Stomach (tissue), 9 donors: ENCODE results near the gene CHKB. TPM values are rescaled to one million over a fixed set of nuclear protein-coding genes. Genes with fewer than 3 reads are reported as not detected.

Experiments
- DNase-seq, 2 donors: peaks; one replicate each; pipeline versions ENCODE4 v3.0.0 to v3.0.0-alpha.2; 2013 to 2019
- H3K27ac ChIP-seq, 5 donors: fragments of 200-600 bp in 4 of 5; sonication (generic) in 4 of 5; one replicate each; pipeline ENCODE4 v1.5.1; 2013 to 2019; ENCODE audit warnings: mild to moderate bottlenecking in 1 of 5, moderate library complexity in 1 of 5
- H3K27me3 ChIP-seq, 3 donors: fragments of 200-600 bp; sonication (generic); one replicate each; pipeline ENCODE4 v1.5.1; 2017 to 2019; ENCODE audit warnings: mixed run types in 1 of 3
- H3K36me3 ChIP-seq, 4 donors: fragments of 200-600 bp; sonication (generic); 1 replicate in 3 of 4; 2 replicates in 1 of 4; pipeline ENCODE4 v1.5.1; 2016 to 2019
- H3K4me1 ChIP-seq, 4 donors: fragments of 200-600 bp; sonication (generic); one replicate each; pipeline ENCODE4 v1.5.1; 2016 to 2019
- H3K4me3 ChIP-seq, 4 donors: fragments of 200-600 bp; sonication (generic) in 3 of 4; one replicate each; pipeline ENCODE4 v1.5.1; 2016 to 2019; ENCODE audit warnings: mild to moderate bottlenecking in 1 of 4
- H3K9me3 ChIP-seq, 4 donors: fragments of 200-600 bp; sonication (generic); one replicate each; pipeline ENCODE4 v1.5.1; 2016 to 2019
- CTCF ChIP-seq, 7 experiments: fragments of 450-650 bp in 4 of 7; fragments of 200-600 bp in 3 of 7; sonication (generic) in 3 of 7; IDR thresholded peaks; one replicate each; pipeline ENCODE4 v1.5.1; 2016 to 2019; ENCODE audit warnings: antibody characterized with exemption in 7 of 7, control low read depth in 2 of 7, mild to moderate bottlenecking in 1 of 7
- EP300 ChIP-seq: sonication (generic); formaldehyde crosslinking; IDR thresholded peaks from one replicate; pipeline ENCODE4 v1.6.1; 2017; ENCODE audit warnings: antibody characterized with exemption
- POLR2A ChIP-seq, 4 donors: fragments of 450-650 bp; IDR thresholded peaks; one replicate each; pipeline ENCODE4 v1.6.1; 2016; ENCODE audit warnings: antibody characterized with exemption in 4 of 4, control low read depth in 2 of 4, mild to moderate bottlenecking in 1 of 4, moderate library complexity in 1 of 4
- POLR2AphosphoS5 ChIP-seq, 3 donors: sonication (generic); formaldehyde crosslinking; IDR thresholded peaks; one replicate each; pipeline ENCODE4 v1.6.1; 2016; ENCODE audit warnings: antibody characterized with exemption in 3 of 3
- WGBS, 5 donors: extraction: QIAGEN DNeasy Blood & Tissue Kit in 3 of 5; methylation state at CpG; one replicate each; pipeline versions ENCODE4 v1.1.5 to v1.1.7; 2013 to 2018; 5-methylcytosine and 5-hydroxymethylcytosine counted together
- intact Hi-C: fragments of 100-400 bp; cut with DNase I; formaldehyde crosslinking; loops from one replicate; pipeline ENCODE4 v1.15.1; 2023; ENCODE audit warnings: low total_unique reads
- polyA plus RNA-seq, 3 donors: library from polyadenylated mRNA; stranded (reverse); fragments of 200-250 nt; gene quantifications; one replicate each; pipeline ENCODE4 v1.2.3, GENCODE V29; 2013
- total RNA-seq, 5 donors: library from RNA; depleted of rRNA; stranded (reverse); fragments of >200 nt; gene quantifications; one replicate each; pipeline versions ENCODE4 v1.1.0 to v1.2.3, GENCODE V29; 2014 to 2016
- donor health status: healthy with polysubstance abuse.
- donor health status: Bipolar disorder and iron deficiency.
- donor health status: healthy.

Gene CHKB
- total and polyA plus RNA-seq, 8 donors: 31.9 to 283 (median 118) TPM

DNA sequence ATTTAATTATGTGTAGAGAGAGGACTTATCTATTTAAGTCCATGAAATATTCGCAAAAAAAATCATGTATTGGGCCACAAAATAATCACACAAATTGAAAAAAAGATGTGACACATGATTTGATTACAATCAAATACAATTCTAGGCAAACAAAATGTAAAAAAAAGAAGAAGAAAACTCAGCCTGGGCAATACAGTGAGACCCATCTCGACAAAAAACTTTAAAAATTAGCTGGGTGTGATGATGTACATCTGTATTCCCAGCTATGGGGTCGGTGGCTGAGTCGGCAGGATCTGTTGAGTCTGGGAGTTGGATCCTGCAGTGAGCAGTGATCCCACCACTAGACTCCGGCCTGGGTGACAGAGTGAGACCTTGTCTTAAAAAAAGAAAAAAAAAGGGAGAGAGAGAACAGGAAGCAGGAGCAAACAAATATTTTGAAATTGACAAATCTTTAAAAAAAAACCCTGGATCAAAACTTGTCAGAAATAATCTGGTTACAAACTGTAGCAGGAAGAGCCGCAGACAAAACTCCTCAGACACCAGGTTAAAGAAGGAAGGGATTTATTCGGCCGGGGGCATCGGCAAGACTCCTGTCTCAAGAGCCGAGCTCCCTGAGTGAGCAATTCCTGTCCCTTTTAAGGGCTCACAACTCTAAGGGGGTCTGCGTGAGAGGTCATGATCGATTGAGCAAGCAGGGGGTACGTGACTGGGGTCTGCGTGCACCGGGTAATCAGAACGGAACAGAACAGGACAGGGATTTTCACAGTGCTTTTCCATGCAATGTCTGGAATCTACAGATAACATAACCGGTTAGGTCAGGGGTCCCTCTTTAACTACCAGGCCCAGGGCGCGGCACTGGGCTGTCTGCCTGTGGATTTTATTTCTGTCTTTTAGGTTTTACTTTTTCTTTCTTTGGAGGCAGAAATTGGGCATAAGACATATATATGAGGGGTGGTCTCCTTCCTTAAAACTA lies 49.5 kb downstream of the CHKB start:
- peak overlapping the region in 1 of 4 donors; percentile 53 for H3K4me3 ChIP-seq

GRCh38 chr22:50531962-50532674 lies 50.5 kb downstream of the CHKB start:
- intact Hi-C loops: no loop called here
- peak; percentile 84 to 90 for DNase-seq
- Histone ChIP-seq H3K4me3 (peak overlapping the region; percentile 53 to 80 (median 57)), H3K27me3 (peaks cover 0 to 67% (median 0%) of the 10 kb centered on the region in 3 donors), H3K9me3 (no peaks in the 10 kb centered on the region), H3K4me1 (peaks cover 43 to 72% (median 53%) of the 10 kb centered on the region in 4 donors), H3K36me3 (no peaks in the 10 kb centered on the region), H3K27ac (peak overlapping the region; percentile 92 to 98 (median 93))
- TF ChIP-seq POLR2A (IDR thresholded peaks at IDR 0.05) (no peak), POLR2AphosphoS5 (IDR thresholded peaks at IDR 0.05) (peak in 2 of 3 donors; percentile 72 to 75)
- 2 to 4% (median 4%) methylated on average over 22 to 56 of the region's 56 CpGs for WGBS, 5 donors

More for the DNA sequence above, 49.5 kb downstream of the CHKB start:
- Histone ChIP-seq H3K27me3 (peaks cover 0 to 73% (median 0%) of the 10 kb centered on the region in 3 donors), H3K9me3 (no peaks in the 10 kb centered on the region), H3K36me3 (no peaks in the 10 kb centered on the region), H3K4me1 (peaks cover 39 to 71% (median 47%) of the 10 kb centered on the region in 4 donors), H3K27ac (peak overlapping the region in 4 of 5 donors; percentile 92 to 98 (median 94))
- 55 to 69% (median 59%) methylated on average over 19 of the region's 19 CpGs for whole genome bisulfite sequencing, 5 donors
- no peak for DNase-seq
- intact Hi-C loops: no loop called here
- TF ChIP-seq POLR2AphosphoS5 (IDR thresholded peaks at IDR 0.05): no peak
- TF ChIP-seq CTCF (IDR thresholded peaks at IDR 0.05): no peak
- TF ChIP-seq POLR2A (IDR thresholded peaks at IDR 0.05): no peak
- no peak for TF ChIP-seq EP300

DNA sequence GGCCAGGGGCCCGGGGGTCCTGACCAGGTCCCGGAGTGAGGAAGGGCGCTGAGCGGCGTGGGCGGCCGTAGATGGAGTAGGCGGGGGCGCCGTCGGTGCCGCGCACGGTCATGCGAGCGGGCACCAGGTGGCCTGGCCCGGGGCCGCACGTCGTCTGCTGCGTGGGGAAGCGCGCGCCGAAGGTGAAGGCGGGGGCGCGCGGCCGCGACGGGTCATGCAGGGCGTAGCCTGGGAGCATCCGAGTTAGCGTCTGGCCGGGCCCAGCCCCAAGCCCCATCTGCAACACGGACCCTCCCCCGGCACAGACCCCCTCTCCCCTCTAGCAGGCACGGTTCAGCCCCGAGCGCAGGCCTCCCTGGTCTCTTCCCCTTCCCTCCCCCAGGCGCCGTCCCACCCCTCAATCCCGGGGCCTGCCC lies 51.1 kb downstream of the CHKB start:
- peaks cover 49 to 78% (median 58%) of the 10 kb centered on the region in 4 donors for H3K4me1 ChIP-seq
- peaks cover 0 to 67% (median 0%) of the 10 kb centered on the region in 3 donors for H3K27me3 ChIP-seq
- H3K36me3 ChIP-seq: no peaks in the 10 kb centered on the region
- 0 to 2% (median 0%) methylated on average over 27 to 44 of the region's 44 CpGs for WGBS, 5 donors
- peak overlapping the region; percentile 53 to 80 (median 57) for H3K4me3 ChIP-seq
- no peaks in the 10 kb centered on the region for H3K9me3 ChIP-seq
- peak; percentile 74 to 79 for DNase-seq
- TF ChIP-seq CTCF (IDR thresholded peaks at IDR 0.05) (no peak), POLR2AphosphoS5 (IDR thresholded peaks at IDR 0.05) (peak in 1 of 3 donors; percentile 71), EP300 (no peak), POLR2A (IDR thresholded peaks at IDR 0.05) (no peak)
- intact Hi-C loops: no loop called here
- peak overlapping the region; percentile 92 to 98 (median 93) for H3K27ac ChIP-seq

GRCh38 chr22:50530877-50531545 lies 51.6 kb downstream of the CHKB start:
- TF ChIP-seq CTCF (IDR thresholded peaks at IDR 0.05) (no peak), POLR2A (IDR thresholded peaks at IDR 0.05) (peak in 2 of 4 donors; percentile 36 to 55), POLR2AphosphoS5 (IDR thresholded peaks at IDR 0.05) (peak in 2 of 3 donors; percentile 91 to 93), EP300 (no peak)
- intact Hi-C loops: no loop called here
- 2 to 7% (median 3%) methylated on average over 24 to 53 of the region's 53 CpGs for WGBS, 5 donors
- DNase-seq: peak; percentile 91 to 93
- Histone ChIP-seq H3K27ac (peak overlapping the region; percentile 92 to 98 (median 93)), H3K4me3 (peak overlapping the region; percentile 53 to 80 (median 57)), H3K27me3 (peaks cover 0 to 63% (median 0%) of the 10 kb centered on the region in 3 donors), H3K36me3 (no peaks in the 10 kb centered on the region), H3K4me1 (peaks cover 54 to 83% (median 64%) of the 10 kb centered on the region in 4 donors), H3K9me3 (no peaks in the 10 kb centered on the region)
